Parathyroid adenoma (tissue), 2 donors: ENCODE measurements around the gene SLC35E2B.

Experiments
- H2AFZ ChIP-seq: fragments of 300-600 bp; sonication (generic); one replicate; pipeline ENCODE4 v1.7.0; 2017; ENCODE audit warnings: antibody characterized with exemption, mild to moderate bottlenecking
- H3K27ac ChIP-seq: fragments of 300-600 bp; sonication (generic); one replicate; pipeline ENCODE4 v1.7.0; 2017
- H3K27me3 ChIP-seq: fragments of 300-600 bp; sonication (generic); one replicate; pipeline ENCODE4 v1.7.0; 2017; ENCODE audit warnings: low read length; ENCODE audit not compliant: control insufficient read depth, insufficient read depth
- H3K36me3 ChIP-seq: fragments of 300-600 bp; sonication (generic); one replicate; pipeline ENCODE4 v1.7.0; 2017; ENCODE audit warnings: low read length; ENCODE audit not compliant: control insufficient read depth, insufficient read depth
- H3K4me1 ChIP-seq: fragments of 300-600 bp; sonication (generic); one replicate; pipeline ENCODE4 v1.7.0; 2017; ENCODE audit warnings: control low read depth
- H3K4me2 ChIP-seq: fragments of 300-600 bp; sonication (generic); one replicate; pipeline ENCODE4 v1.7.0; 2017; ENCODE audit warnings: low read length
- H3K4me3 ChIP-seq: fragments of 300-600 bp; sonication (generic); one replicate; pipeline ENCODE4 v1.7.0; 2017; ENCODE audit warnings: low read depth, low read length
- H3K79me2 ChIP-seq: fragments of 300-600 bp; sonication (generic); one replicate; pipeline ENCODE4 v1.7.0; 2017; ENCODE audit warnings: control low read depth
- H3K9ac ChIP-seq: fragments of 300-600 bp; sonication (generic); one replicate; pipeline ENCODE4 v1.7.0; 2017; ENCODE audit warnings: mild to moderate bottlenecking
- H3K9me3 ChIP-seq: fragments of 300-600 bp; sonication (generic); one replicate; pipeline ENCODE4 v1.7.0; 2017; ENCODE audit warnings: low read length; ENCODE audit not compliant: control insufficient read depth
- CTCF ChIP-seq: fragments of 300-600 bp; sonication (generic); IDR thresholded peaks from one replicate; pipeline ENCODE4 v1.7.0; 2017; ENCODE audit warnings: antibody characterized with exemption, mild to moderate bottlenecking
- donor health status: primary hyperparathyroidism.

Gene SLC35E2B

GRCh38 chr1:1624443-1625403 lies 67.9 kb downstream of the SLC35E2B start:
- no peaks in the 10 kb centered on the region for H3K4me1 ChIP-seq
- no peak overlapping the region for H2AFZ ChIP-seq
- H3K9ac ChIP-seq, result no peak overlapping the region
- TF ChIP-seq CTCF, result no peak
- no peaks in the 10 kb centered on the region for H3K9me3 ChIP-seq
- no peaks in the 10 kb centered on the region for H3K27me3 ChIP-seq
- no peaks in the 10 kb centered on the region for H3K36me3 ChIP-seq
- no peak overlapping the region for H3K27ac ChIP-seq
- no peak overlapping the region for H3K4me2 ChIP-seq
- H3K4me3 ChIP-seq, result no peak overlapping the region
- no peaks in the 10 kb centered on the region for H3K79me2 ChIP-seq

GRCh38 chr1:1623631-1624442 lies 68.8 kb downstream of the SLC35E2B start:
- Histone ChIP-seq H3K4me2 (no peak overlapping the region), H2AFZ (no peak overlapping the region), H3K4me3 (no peak overlapping the region), H3K36me3 (no peaks in the 10 kb centered on the region), H3K79me2 (no peaks in the 10 kb centered on the region), H3K9ac (no peak overlapping the region), H3K27me3 (no peaks in the 10 kb centered on the region), H3K4me1 (no peaks in the 10 kb centered on the region), H3K27ac (no peak overlapping the region), H3K9me3 (no peaks in the 10 kb centered on the region)
- no peak for TF ChIP-seq CTCF

GRCh38 chr1:1623181-1623630 lies 69.4 kb downstream of the SLC35E2B start:
- H3K9ac ChIP-seq, result no peak overlapping the region
- no peak overlapping the region for H3K4me3 ChIP-seq
- H3K36me3 ChIP-seq, result no peaks in the 10 kb centered on the region
- H3K9me3 ChIP-seq, result no peaks in the 10 kb centered on the region
- no peaks in the 10 kb centered on the region for H3K79me2 ChIP-seq
- no peaks in the 10 kb centered on the region for H3K4me1 ChIP-seq
- H3K27ac ChIP-seq, result no peak overlapping the region
- TF ChIP-seq CTCF, result no peak
- no peak overlapping the region for H3K4me2 ChIP-seq
- no peaks in the 10 kb centered on the region for H3K27me3 ChIP-seq
- no peak overlapping the region for H2AFZ ChIP-seq

DNA sequence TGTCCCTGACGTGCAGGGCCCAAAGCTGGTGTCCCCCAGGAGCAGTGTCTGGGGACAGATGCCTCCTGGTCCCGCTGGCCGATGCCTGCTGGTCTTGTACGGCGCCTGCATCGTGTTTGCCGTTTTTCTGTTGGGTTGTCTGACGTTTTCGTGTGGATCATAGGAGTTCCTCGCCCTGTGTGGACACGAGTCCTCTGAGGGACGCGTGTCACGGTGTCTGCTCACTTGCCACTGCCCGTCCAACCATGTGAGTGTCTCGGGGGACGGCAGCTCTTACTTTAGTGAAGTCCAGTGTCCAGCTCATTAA lies 69.9 kb downstream of the SLC35E2B start:
- no peak for TF ChIP-seq CTCF
- Histone ChIP-seq H3K79me2 (no peaks in the 10 kb centered on the region), H3K36me3 (no peaks in the 10 kb centered on the region), H3K4me3 (no peak overlapping the region), H3K27ac (no peak overlapping the region), H2AFZ (no peak overlapping the region), H3K4me1 (no peaks in the 10 kb centered on the region), H3K9ac (no peak overlapping the region), H3K9me3 (no peaks in the 10 kb centered on the region), H3K27me3 (no peaks in the 10 kb centered on the region), H3K4me2 (no peak overlapping the region)
